IMR-90 (cell line): ENCODE measurements around the gene COL9A3. TPM values are rescaled to one million over a fixed set of nuclear protein-coding genes. Genes with fewer than 3 reads are reported as not detected.
"Not testable (repeated sequence)": the region's sequence is repeated elsewhere in the genome, so short reads cannot be mapped to it uniquely, and the experiment has no call there.

Source experiments
- ATAC-seq: fragments of 200-7000 bp; cut with Tn5 transposase; 2 replicates; pipeline ENCODE4 v1.9.1; 2020; ENCODE audit warnings: low read depth, mild to moderate bottlenecking, moderate library complexity
- BruUV-seq: library from RNA; stranded (reverse); fragments of 400-500 nt; replicated peaks from 2 replicates; lab custom pipeline; 2021; lab: Mats Ljungman, UMichigan
- CTCF ChIA-PET: fragments of 300-600 bp; formaldehyde crosslinking; extraction: SDS; loops from one replicate; lab custom pipeline; 2021; ENCODE audit warnings: antibody characterized with exemption; lab: Yijun Ruan, JAX
- POLR2A ChIA-PET: fragments of 300-600 bp; sonication (Branson Sonifier 250); formaldehyde crosslinking; loops from one replicate; lab custom pipeline; 2022; ENCODE audit warnings: antibody characterized with exemption; ENCODE audit not compliant: unreplicated experiment; lab: Charles Lee
- DNase-seq: peaks from one replicate; pipeline ENCODE4 v3.0.0; 2013
- H2AFZ ChIP-seq: replicated peaks from 2 replicates; pipeline ENCODE3; 2013; ENCODE audit warnings: low read length, mild to moderate bottlenecking; ENCODE audit not compliant: poor library complexity
- H2AK5ac ChIP-seq: 2 replicates; pipeline ENCODE4 v1.6.1; 2013; ENCODE audit warnings: low read depth, low read length, inconsistent platforms
- H2AK9ac ChIP-seq: replicated peaks from 2 replicates; pipeline ENCODE3; 2013; ENCODE audit warnings: mild to moderate bottlenecking, low read depth, low read length, moderate library complexity; ENCODE audit not compliant: poor library complexity
- H2BK120ac ChIP-seq: 2 replicates; pipeline ENCODE4 v1.6.1; 2013; ENCODE audit warnings: low read depth, low read length, inconsistent platforms
- H2BK15ac ChIP-seq: 3 replicates; pipeline ENCODE4 v1.6.1; 2013; ENCODE audit warnings: low read depth, low read length, inconsistent platforms
- H2BK20ac ChIP-seq: 2 replicates; pipeline ENCODE4 v1.6.1; 2013; ENCODE audit warnings: low read depth, mild to moderate bottlenecking, inconsistent platforms, low read length, moderate library complexity
- H2BK5ac ChIP-seq: 2 replicates; pipeline ENCODE4 v1.6.1; 2013; ENCODE audit warnings: mild to moderate bottlenecking, low read depth, low read length, inconsistent platforms; ENCODE audit not compliant: poor library complexity, severe bottlenecking
- H3K14ac ChIP-seq: replicated peaks from 2 replicates; pipeline ENCODE4 v1.6.1; 2013; ENCODE audit warnings: low read depth, low read length, inconsistent platforms
- H3K18ac ChIP-seq: 2 replicates; pipeline ENCODE4 v1.6.1; 2013; ENCODE audit warnings: low read depth, low read length, control low read depth
- H3K23ac ChIP-seq: 2 replicates; pipeline ENCODE4 v1.6.1; 2013; ENCODE audit warnings: low read depth, low read length, inconsistent platforms
- H3K27ac ChIP-seq: 2 replicates; pipeline ENCODE4 v1.5.1; 2013; ENCODE audit warnings: mild to moderate bottlenecking, control low read depth, low read length; ENCODE audit not compliant: insufficient read depth
- H3K27me3 ChIP-seq: 2 replicates; pipeline ENCODE4 v1.6.1; 2013; ENCODE audit warnings: low read length; ENCODE audit not compliant: control insufficient read depth, insufficient read depth
- H3K36me3 ChIP-seq: 2 replicates; pipeline ENCODE4 v1.6.1; 2013; ENCODE audit warnings: low read length, mixed read lengths; ENCODE audit not compliant: control insufficient read depth, insufficient read depth
- H3K4ac ChIP-seq: 2 replicates; pipeline ENCODE4 v1.6.1; 2013; ENCODE audit warnings: low read depth, low read length, inconsistent platforms
- H3K4me1 ChIP-seq: 2 replicates; pipeline ENCODE4 v1.6.1; 2013; ENCODE audit warnings: low read length, mixed read lengths; ENCODE audit not compliant: control insufficient read depth, insufficient read depth
- H3K4me2 ChIP-seq: 2 replicates; pipeline ENCODE4 v1.6.1; 2013; ENCODE audit warnings: low read depth, mild to moderate bottlenecking, control low read depth, low read length, moderate library complexity
- H3K4me3 ChIP-seq: 2 replicates; pipeline ENCODE4 v1.5.1; 2013; ENCODE audit warnings: low read depth, mild to moderate bottlenecking, control low read depth, low read length, moderate library complexity; ENCODE audit not compliant: insufficient read depth
- H3K56ac ChIP-seq: 2 replicates; pipeline ENCODE4 v1.6.1; 2013; ENCODE audit warnings: low read length, inconsistent platforms; ENCODE audit not compliant: insufficient read depth; ENCODE audit errors: extremely low read depth
- H3K79me1 ChIP-seq, 2 experiments: 2 replicates each; pipeline ENCODE4 v1.6.1; 2013; ENCODE audit warnings: low read length in 2 of 2, inconsistent platforms in 1 of 2, low read depth in 1 of 2
- H3K9ac ChIP-seq: 2 replicates; pipeline ENCODE4 v1.6.1; 2013; ENCODE audit warnings: low read depth, low read length, control low read depth
- H3K9me1 ChIP-seq: 2 replicates; pipeline ENCODE4 v1.6.1; 2013; ENCODE audit warnings: low read length, inconsistent platforms; ENCODE audit not compliant: insufficient read depth
- H3K9me3 ChIP-seq: 2 replicates; pipeline ENCODE4 v1.6.1; 2013; ENCODE audit warnings: low read length; ENCODE audit not compliant: control insufficient read depth, insufficient read depth
- H4K20me1 ChIP-seq: 2 replicates; pipeline ENCODE4 v1.6.1; 2013; ENCODE audit warnings: low read length, inconsistent platforms; ENCODE audit not compliant: insufficient read depth
- H4K5ac ChIP-seq: 2 replicates; pipeline ENCODE4 v1.6.1; 2013; ENCODE audit warnings: mild to moderate bottlenecking, low read depth, low read length, control low read depth
- H4K8ac ChIP-seq, 2 experiments: 2 replicates each; pipeline ENCODE4 v1.6.1; 2013; ENCODE audit warnings: low read depth in 2 of 2, low read length in 2 of 2, control low read depth in 1 of 2, inconsistent platforms in 1 of 2
- H4K91ac ChIP-seq: 2 replicates; pipeline ENCODE4 v1.6.1; 2013; ENCODE audit warnings: low read depth, low read length, inconsistent platforms; ENCODE audit not compliant: insufficient read depth
- WGBS, 2 experiments: methylation state at CpG; one replicate each; pipeline versions ENCODE4 v1.1.5 to v1.1.7; 2013; ENCODE audit warnings: missing lambda C conversion rate in 2 of 2; ENCODE audit not compliant: insufficient read length in 1 of 2; ENCODE audit errors: extremely low coverage in 2 of 2; 5-methylcytosine and 5-hydroxymethylcytosine counted together
- dilution Hi-C: fragments of 300-500 bp; cut with HindIII; formaldehyde crosslinking; loops from one replicate; pipeline ENCODE4 v1.14.3; 2018; ENCODE audit warnings: low sequenced_read_pairs; ENCODE audit not compliant: unreplicated experiment
- in situ Hi-C: fragments of 300-500 bp; cut with MboI; formaldehyde crosslinking; loops from 3 replicates; pipeline ENCODE4 v1.14.3; 2019; ENCODE audit warnings: low sequenced_read_pairs, inconsistent platforms, mixed read lengths
- intact Hi-C: fragments of 100-400 bp; cut with micrococcal nuclease; formaldehyde crosslinking; loops from 2 replicates; pipeline ENCODE4 v1.10.0; 2022
- polyA plus RNA-seq, 3 experiments: library from polyadenylated mRNA; depleted of rRNA; stranded (reverse); fragments of >200 nt; gene quantifications; 2 replicates each; pipeline ENCODE4 v1.2.3, GENCODE V29; 2012; ENCODE audit warnings: low replicate concordance in 1 of 3
- total RNA-seq: library from RNA; depleted of rRNA; stranded (reverse); fragments of >200 nt; gene quantifications from 2 replicates; pipeline ENCODE4 v1.2.3, GENCODE V29; 2012

COL9A3 gene
- total and polyA plus RNA-seq, 2 of the 4 experiments (the other 2 are of a cell fraction) = 0.36 to 1.4 TPM

DNA sequence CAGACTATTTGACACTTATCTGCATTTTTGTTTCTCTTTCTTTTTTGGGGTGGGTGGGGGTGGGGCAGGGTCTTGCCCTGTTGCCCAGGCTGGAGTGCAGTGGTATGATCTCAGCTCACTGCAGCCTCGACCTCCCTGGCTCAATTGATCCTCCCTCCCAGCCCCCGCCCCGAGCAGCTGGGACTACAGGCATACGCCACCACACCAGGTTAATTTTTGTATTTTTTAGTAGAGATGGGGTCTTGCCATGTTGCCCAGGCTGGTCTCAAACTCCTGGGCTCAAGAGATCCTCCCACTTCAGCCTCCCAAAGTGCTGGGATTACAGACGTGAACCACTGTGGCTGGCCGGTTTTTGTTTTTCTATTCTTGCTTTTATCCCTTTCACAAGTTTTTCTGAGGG lies 36.5 kb downstream of the COL9A3 start:
- H3K4me2 ChIP-seq, H3K9me3 ChIP-seq, dilution Hi-C loops, H2BK5ac ChIP-seq, H4K5ac ChIP-seq, H3K56ac ChIP-seq, in situ Hi-C loops, ATAC-seq, H3K18ac ChIP-seq, DNase-seq, H3K4me1 ChIP-seq, H3K4ac ChIP-seq, H3K4me3 ChIP-seq, H2BK120ac ChIP-seq, H3K27me3 ChIP-seq, intact Hi-C loops, H3K27ac ChIP-seq, H2AFZ ChIP-seq, BruUV-seq, H2AK9ac ChIP-seq, H4K8ac ChIP-seq, POLR2A ChIA-PET, H2BK20ac ChIP-seq, H3K14ac ChIP-seq, H3K9me1 ChIP-seq, H4K91ac ChIP-seq, H2AK5ac ChIP-seq, CTCF ChIA-PET, H3K23ac ChIP-seq, H3K9ac ChIP-seq, H2BK15ac ChIP-seq: not testable (repeated sequence)
- Histone ChIP-seq H4K20me1 (peaks cover 14% of the 10 kb centered on the region; the same call in 1 of the 2 replicates), H3K36me3 (peaks cover 27% of the 10 kb centered on the region), H3K79me1 (peaks cover 14 to 39% of the 10 kb centered on the region in 2 experiments)
- no CpG with 5 or more reads among the region's 6 CpGs for WGBS, 2 experiments
